ENCODE measurements around the gene AXIN2. TPM values are rescaled to one million over a fixed set of nuclear protein-coding genes. Genes with fewer than 3 reads are reported as not detected.

AXIN2 gene, protein sequence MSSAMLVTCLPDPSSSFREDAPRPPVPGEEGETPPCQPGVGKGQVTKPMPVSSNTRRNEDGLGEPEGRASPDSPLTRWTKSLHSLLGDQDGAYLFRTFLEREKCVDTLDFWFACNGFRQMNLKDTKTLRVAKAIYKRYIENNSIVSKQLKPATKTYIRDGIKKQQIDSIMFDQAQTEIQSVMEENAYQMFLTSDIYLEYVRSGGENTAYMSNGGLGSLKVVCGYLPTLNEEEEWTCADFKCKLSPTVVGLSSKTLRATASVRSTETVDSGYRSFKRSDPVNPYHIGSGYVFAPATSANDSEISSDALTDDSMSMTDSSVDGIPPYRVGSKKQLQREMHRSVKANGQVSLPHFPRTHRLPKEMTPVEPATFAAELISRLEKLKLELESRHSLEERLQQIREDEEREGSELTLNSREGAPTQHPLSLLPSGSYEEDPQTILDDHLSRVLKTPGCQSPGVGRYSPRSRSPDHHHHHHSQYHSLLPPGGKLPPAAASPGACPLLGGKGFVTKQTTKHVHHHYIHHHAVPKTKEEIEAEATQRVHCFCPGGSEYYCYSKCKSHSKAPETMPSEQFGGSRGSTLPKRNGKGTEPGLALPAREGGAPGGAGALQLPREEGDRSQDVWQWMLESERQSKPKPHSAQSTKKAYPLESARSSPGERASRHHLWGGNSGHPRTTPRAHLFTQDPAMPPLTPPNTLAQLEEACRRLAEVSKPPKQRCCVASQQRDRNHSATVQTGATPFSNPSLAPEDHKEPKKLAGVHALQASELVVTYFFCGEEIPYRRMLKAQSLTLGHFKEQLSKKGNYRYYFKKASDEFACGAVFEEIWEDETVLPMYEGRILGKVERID
- total RNA-seq: 1 to 10 TPM; 2.3 to 2.5 TPM

DNA sequence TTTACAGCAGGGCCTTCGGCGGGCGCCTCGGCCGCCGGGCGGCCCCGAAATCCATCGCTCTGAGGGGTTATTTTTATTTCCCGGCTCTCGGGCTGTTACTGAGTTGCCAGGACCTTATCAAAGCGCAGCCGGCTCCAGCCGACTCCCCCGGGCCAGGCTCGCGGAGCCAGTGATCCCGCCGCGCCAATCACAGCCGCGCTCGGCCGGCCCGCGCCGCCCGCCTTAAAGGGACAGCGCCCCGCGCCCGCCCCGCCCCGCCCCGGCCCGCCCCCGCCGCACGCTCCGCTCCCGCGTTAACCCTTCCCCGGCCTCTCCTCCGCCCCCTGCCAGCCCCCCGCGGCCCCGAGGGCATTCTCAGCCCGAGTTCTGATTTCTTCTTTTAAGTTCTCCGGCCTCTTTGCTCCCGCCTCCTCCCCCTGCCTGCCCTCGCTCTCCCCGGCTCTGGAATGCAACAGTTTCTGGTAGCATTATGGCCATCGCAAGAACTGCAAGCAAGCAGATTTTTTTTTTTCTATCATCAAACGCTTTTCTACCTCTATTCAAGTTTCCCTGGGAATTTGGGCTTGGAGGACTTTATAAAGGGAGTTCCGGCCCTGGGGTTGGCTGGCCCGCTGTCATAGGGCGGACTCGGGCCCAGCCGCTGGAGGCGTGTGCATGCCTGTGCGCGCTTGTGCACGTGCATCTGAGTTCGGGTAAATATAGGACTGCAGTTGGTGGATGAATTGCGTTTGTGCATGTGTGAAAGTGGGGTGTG, at the start of gene AXIN2:
Gene AXIN2 (minus strand): TSS at position 197 of the 754 bp plus-strand sequence. CDS start 3,028 bp downstream, outside the sequence.
- CTCF ChIA-PET: no interaction called here
- peak within 1 kb of the TSS; percentile 59 for H3K27ac Mint-ChIP-seq
- DNase-seq: peak; percentile 87
- no peaks in the 10 kb centered on the region for H3K36me3 Mint-ChIP-seq (ENCODE audit: low read depth)
- H3K9me3 Mint-ChIP-seq: no peaks in the 10 kb centered on the region
- peaks cover 2% of the 10 kb centered on the region for H3K27me3 Mint-ChIP-seq (ENCODE audit: low read depth)
- intact Hi-C loops (cut with micrococcal nuclease): loop anchor here (1.0 to 2.0 kb wide), 2 partner anchors 23 to 202 kb away; no protein-coding TSS in a partner anchor
- H3K4me1 Mint-ChIP-seq (ENCODE audit: low read depth): peaks cover 22% of the 10 kb centered on the region
- peak within 1 kb of the TSS; percentile 74 for H3K4me3 Mint-ChIP-seq

DNA sequence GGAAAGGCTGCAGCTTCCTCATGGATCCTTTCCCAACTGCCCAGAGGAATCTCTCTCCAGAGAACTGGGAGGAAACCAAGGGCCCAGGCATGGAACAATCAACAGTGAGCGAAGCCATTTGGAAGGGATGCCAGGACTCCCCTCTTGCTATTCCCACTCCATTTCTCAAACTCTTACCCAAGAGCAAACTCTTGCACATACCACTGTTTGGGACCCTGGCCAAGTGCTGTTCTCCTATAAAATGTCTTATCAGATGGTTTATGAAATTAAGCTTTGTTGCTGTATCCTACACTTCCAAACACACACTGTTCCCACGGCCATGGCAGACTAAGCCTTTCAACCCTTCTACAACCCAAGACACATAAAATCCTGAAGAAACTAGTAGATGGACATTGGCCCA, 48.3 kb upstream of the AXIN2 start:
- CTCF ChIA-PET: no interaction called here
- Mint-ChIP-seq H3K27me3 (ENCODE audit: low read depth) (no peaks in the 10 kb centered on the region), H3K36me3 (ENCODE audit: low read depth) (no peaks in the 10 kb centered on the region), H3K4me1 (ENCODE audit: low read depth) (no peaks in the 10 kb centered on the region), H3K4me3 (no peak overlapping the region), H3K9me3 (no peaks in the 10 kb centered on the region), H3K27ac (no peak overlapping the region)
- no peak for DNase-seq
- intact Hi-C loops (cut with micrococcal nuclease): no loop called here

DNA sequence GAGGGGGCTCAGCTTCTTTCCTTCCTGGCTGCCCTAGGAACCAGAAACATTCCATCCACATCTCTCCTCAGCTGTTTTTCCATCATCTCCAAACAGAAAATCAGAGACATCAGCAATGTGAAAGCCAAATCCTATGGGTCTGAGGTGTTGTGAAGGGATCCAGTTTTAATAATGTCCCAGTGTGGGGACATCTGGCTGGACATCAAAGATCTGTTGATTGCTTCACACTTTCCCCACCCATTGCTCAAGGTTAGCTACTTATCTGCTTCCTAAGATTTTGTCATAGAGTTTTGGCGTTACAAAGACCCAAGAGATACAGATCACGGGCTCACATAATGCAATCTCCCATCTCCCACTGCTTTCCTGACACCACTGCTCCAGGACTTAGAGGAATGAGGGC, 47.8 kb upstream of the AXIN2 start:
- intact Hi-C loops (cut with micrococcal nuclease): no loop called here
- H3K4me3 Mint-ChIP-seq: no peak overlapping the region
- H3K27ac Mint-ChIP-seq: no peak overlapping the region
- no peaks in the 10 kb centered on the region for H3K9me3 Mint-ChIP-seq
- H3K27me3 Mint-ChIP-seq (ENCODE audit: low read depth): no peaks in the 10 kb centered on the region
- CTCF ChIA-PET: no interaction called here
- no peak for DNase-seq
- H3K36me3 Mint-ChIP-seq (ENCODE audit: low read depth): no peaks in the 10 kb centered on the region
- no peaks in the 10 kb centered on the region for H3K4me1 Mint-ChIP-seq (ENCODE audit: low read depth)

DNA sequence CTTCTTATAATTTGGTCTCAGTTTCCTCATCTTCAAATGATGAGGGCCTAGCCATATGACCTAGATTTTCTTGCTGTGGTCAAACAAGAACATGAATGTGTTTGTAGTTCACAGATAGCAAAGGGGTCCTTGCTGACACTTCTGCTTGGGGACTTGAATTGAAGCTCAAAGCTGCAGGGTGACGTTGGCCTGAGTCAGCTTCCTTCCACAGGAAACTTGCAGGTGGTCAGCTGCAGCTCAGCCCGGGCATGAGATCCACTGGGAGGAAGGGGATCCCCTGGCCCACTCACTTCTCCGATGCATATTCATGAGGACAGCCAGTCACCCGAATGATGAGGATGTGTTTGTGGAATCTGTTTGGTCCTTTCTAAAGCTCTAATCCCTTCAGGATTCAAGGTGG, 42.6 kb upstream of the AXIN2 start:
- CTCF ChIA-PET: interaction anchor here (0.6 kb wide), 1 partner anchor 1346 kb away, joined by 3 read pairs; no protein-coding TSS in a partner anchor
- Mint-ChIP-seq H3K27me3 (ENCODE audit: low read depth) (peaks cover 3% of the 10 kb centered on the region), H3K27ac (no peak overlapping the region), H3K9me3 (no peaks in the 10 kb centered on the region), H3K4me3 (no peak overlapping the region), H3K4me1 (ENCODE audit: low read depth) (peaks cover 4% of the 10 kb centered on the region), H3K36me3 (ENCODE audit: low read depth) (no peaks in the 10 kb centered on the region)
- DNase-seq: no peak
- intact Hi-C loops (cut with micrococcal nuclease): no loop called here

DNA sequence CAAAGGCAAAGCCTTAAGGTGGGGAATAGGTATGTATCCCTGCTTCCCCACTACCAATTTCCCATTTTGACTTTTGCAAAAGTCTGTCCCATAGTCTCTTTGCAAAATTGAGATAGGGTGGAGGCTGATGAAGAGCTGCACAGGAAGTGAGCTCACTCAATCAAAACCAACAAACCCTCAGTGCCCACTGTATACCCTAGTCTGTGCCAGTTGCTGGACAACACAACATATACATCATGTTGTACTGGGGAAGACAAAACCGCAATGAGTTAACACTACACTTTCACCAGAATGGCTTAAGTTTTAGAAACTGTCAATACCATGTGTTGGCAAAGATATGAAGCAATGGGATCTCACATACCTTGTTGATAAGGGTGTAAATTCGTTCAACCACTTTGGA, 40.4 kb upstream of the AXIN2 start:
- DNase-seq: no peak
- H3K27ac Mint-ChIP-seq: no peak overlapping the region
- CTCF ChIA-PET: no interaction called here
- H3K36me3 Mint-ChIP-seq (ENCODE audit: low read depth): no peaks in the 10 kb centered on the region
- H3K27me3 Mint-ChIP-seq (ENCODE audit: low read depth): peaks cover 3% of the 10 kb centered on the region
- H3K4me1 Mint-ChIP-seq (ENCODE audit: low read depth): peaks cover 4% of the 10 kb centered on the region
- no peaks in the 10 kb centered on the region for H3K9me3 Mint-ChIP-seq
- intact Hi-C loops (cut with micrococcal nuclease): no loop called here
- H3K4me3 Mint-ChIP-seq: no peak overlapping the region

DNA sequence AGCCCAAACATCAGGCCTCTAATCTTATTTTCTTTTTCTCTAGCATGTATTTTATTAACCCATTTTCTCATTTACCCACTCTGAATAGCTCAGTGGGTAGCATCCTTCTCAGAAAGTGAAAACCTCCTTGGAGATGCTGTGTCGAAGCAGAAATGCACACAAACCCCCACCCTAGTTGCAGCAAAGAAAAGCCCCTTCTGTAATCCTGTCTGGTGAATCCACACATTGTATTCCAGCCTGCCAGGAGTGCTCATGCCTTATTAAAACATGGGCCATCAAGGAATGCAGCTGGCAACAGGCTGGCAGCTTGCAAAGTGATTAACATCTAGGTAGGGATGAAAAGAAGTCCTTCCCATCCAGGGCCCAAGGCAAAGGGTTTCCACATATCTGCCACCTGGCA, 39.7 kb upstream of the AXIN2 start:
- CTCF ChIA-PET: no interaction called here
- H3K36me3 Mint-ChIP-seq (ENCODE audit: low read depth): no peaks in the 10 kb centered on the region
- H3K27me3 Mint-ChIP-seq (ENCODE audit: low read depth): peaks cover 3% of the 10 kb centered on the region
- no peaks in the 10 kb centered on the region for H3K9me3 Mint-ChIP-seq
- no peak overlapping the region for H3K27ac Mint-ChIP-seq
- H3K4me3 Mint-ChIP-seq: no peak overlapping the region
- H3K4me1 Mint-ChIP-seq (ENCODE audit: low read depth): peaks cover 4% of the 10 kb centered on the region
- intact Hi-C loops (cut with micrococcal nuclease): no loop called here
- no peak for DNase-seq

DNA sequence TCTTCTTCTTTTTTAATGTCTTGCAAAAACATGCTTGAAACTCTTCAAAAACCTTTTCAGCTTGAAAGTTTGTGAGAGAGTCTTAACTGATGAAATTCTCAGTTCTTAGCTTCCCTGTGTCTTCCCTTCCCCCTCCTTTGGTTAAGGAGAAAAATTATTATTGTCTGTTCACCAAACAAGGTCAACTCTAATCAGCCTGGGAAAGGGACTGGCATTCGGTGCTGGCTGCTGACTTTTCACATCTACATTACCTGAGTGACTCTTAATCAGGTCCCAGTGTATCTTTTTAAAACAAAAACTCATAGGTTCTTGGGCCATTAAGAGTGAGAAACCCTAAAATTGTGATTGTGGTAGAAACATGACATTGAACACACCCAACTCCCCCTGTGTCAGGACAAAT, 39.1 kb upstream of the AXIN2 start:
- Mint-ChIP-seq H3K4me1 (ENCODE audit: low read depth) (peaks cover 4% of the 10 kb centered on the region), H3K36me3 (ENCODE audit: low read depth) (no peaks in the 10 kb centered on the region)

DNA sequence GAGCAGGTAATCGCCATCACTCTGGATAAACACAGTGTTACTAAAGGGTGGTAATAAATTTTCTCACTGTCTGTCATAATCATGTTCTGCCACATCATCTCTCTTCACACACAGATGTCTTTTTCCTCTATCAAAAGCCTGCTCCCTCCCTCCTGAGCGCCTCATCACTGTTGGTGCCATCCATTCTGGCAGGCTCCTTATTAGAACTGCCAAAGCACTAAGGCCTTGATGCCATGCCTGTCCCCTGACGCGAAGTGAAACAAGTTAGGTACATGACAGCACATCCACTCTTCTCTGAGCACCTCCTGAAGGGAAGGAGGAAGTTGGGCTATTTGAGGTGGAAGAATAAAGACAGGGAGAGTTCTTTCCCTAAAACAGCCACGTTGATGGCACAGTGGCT, 38.2 kb upstream of the AXIN2 start:
- Mint-ChIP-seq H3K27ac (no peak overlapping the region), H3K4me3 (no peak overlapping the region), H3K4me1 (ENCODE audit: low read depth) (peaks cover 13% of the 10 kb centered on the region), H3K9me3 (no peaks in the 10 kb centered on the region), H3K27me3 (ENCODE audit: low read depth) (peaks cover 3% of the 10 kb centered on the region), H3K36me3 (ENCODE audit: low read depth) (no peaks in the 10 kb centered on the region)
- no peak for DNase-seq
- intact Hi-C loops (cut with micrococcal nuclease): no loop called here
- CTCF ChIA-PET: interaction anchor here (0.8 kb wide), 1 partner anchor 305 kb away, joined by 3 read pairs; no protein-coding TSS in a partner anchor

More for the DNA sequence above, 39.1 kb upstream of the AXIN2 start:
- Mint-ChIP-seq H3K27ac (no peak overlapping the region), H3K4me3 (no peak overlapping the region), H3K9me3 (no peaks in the 10 kb centered on the region), H3K27me3 (ENCODE audit: low read depth) (peaks cover 3% of the 10 kb centered on the region)
- CTCF ChIA-PET: no interaction called here
- intact Hi-C loops (cut with micrococcal nuclease): no loop called here
- no peak for DNase-seq

DNA sequence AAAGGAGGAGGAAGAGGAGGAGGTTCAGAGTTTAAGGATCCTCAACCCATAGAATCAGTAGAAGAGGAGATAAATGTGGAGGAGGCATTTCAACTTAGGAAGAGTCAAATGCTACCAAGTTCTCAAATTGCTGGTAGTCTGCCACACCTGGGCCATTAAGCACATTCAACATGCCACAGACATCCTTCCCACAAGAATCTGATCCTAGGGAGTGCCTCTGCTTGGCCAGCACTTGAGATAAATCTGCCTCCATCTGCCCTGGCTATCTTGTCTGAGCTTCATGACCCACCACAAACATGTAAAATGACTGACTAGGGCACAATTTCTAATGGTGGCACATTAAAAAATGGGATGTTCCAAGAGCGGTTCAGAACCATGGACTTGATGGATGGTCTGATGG, 37.3 kb upstream of the AXIN2 start:
- CTCF ChIA-PET: no interaction called here
- Mint-ChIP-seq H3K4me3 (no peak overlapping the region), H3K4me1 (ENCODE audit: low read depth) (peaks cover 20% of the 10 kb centered on the region), H3K9me3 (no peaks in the 10 kb centered on the region), H3K36me3 (ENCODE audit: low read depth) (no peaks in the 10 kb centered on the region), H3K27ac (no peak overlapping the region), H3K27me3 (ENCODE audit: low read depth) (peaks cover 3% of the 10 kb centered on the region)
- intact Hi-C loops (cut with micrococcal nuclease): no loop called here
- DNase-seq: no peak

DNA sequence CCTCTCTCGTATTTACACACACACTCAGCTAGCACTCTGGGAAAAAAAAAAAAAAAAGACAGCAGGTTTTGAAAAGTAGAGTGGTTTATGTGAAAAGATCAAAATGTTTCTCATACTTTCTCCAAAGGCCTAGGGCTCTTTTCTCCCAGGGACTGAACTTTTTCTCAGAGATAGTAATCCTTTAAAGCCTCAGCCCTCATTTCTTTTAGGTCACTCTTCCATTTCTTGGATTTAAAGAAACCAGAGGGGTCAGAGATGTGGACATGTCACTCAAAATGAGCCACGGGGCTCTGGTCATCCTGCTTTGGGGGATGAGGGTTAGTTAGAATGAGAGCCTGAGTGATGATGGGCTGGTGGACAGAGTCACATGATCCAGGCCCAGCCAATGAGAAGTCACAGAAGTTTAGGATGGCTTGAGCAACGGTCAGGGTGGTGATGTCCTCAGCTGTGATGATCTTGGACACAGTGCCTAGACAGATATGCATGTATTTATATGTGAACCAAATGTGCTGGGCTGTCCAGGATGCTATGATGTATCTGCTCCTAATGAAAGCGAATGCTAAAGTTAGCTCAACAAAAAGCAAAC, 33.7 kb upstream of the AXIN2 start:
- peaks cover 27% of the 10 kb centered on the region for H3K4me1 Mint-ChIP-seq (ENCODE audit: low read depth)
- H3K27me3 Mint-ChIP-seq (ENCODE audit: low read depth): no peaks in the 10 kb centered on the region
- H3K36me3 Mint-ChIP-seq (ENCODE audit: low read depth): no peaks in the 10 kb centered on the region
- H3K9me3 Mint-ChIP-seq: no peaks in the 10 kb centered on the region
- CTCF ChIA-PET: interaction anchor here (0.6 to 1.4 kb wide), 4 partner anchors 8 to 119 kb away, joined by 3 to 5 read pairs (median 3); no protein-coding TSS in a partner anchor
- H3K4me3 Mint-ChIP-seq: no peak overlapping the region
- DNase-seq: no peak
- peak overlapping the region; percentile 63 for H3K27ac Mint-ChIP-seq
- intact Hi-C loops (cut with micrococcal nuclease): no loop called here

DNA sequence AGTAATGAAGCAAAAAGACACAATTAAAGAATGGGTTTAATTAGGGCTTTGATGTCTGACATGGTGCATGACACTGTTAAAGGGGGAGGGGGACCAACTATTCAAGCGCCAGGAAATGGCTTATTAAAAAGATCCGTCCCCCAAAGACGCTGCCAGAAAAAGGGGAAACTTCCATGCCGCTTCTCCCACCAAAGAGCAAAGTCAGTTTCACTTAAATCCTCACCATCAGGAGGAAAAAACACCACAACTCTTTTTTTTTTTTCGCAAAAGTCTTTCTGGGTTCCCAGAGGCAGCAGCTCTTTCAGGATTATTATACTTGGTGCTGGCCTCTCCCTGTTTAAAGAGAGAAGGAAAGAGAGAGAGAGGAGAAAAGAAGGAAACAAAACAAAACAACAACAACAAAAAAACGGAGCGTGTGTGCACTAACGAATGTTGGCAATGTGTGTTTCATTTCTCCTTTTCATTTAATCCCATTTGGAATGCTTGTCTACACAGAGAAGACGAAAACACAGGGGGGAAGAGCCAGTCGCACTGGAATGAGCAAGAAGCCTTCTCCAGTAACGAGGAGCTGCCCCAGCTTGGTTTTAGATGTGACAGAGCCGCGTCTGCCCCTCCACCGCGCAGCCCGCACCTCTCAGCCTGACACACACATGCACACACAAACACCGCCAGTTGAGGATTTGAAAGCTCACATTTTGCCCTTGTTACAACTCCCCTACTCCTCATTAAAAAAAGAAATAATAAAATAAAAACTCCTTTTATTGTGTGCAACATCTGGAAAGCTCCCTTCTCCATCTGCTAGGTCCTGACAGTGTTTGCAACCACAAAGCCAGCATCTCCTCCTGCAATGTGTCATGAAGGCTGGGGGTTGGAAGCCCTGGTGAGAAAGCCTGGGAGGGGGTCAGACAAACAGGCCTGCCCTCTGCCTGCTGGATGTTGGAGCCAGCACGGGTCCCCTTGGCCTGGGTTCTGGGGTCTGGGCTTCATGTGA, 32.7 kb upstream of the AXIN2 start:
- no peaks in the 10 kb centered on the region for H3K9me3 Mint-ChIP-seq
- CTCF ChIA-PET: interaction anchor here (0.8 to 1.4 kb wide), 3 partner anchors 35 to 97 kb away, joined by 3 read pairs; no protein-coding TSS in a partner anchor
- intact Hi-C loops (cut with micrococcal nuclease): loop anchor here (1.0 kb wide), 1 partner anchor 10 kb away; no protein-coding TSS in a partner anchor
- H3K27me3 Mint-ChIP-seq (ENCODE audit: low read depth): no peaks in the 10 kb centered on the region
- H3K27ac Mint-ChIP-seq: peak overlapping the region; percentile 8
- peak; percentile 51 for DNase-seq
- peaks cover 27% of the 10 kb centered on the region for H3K4me1 Mint-ChIP-seq (ENCODE audit: low read depth)
- peak overlapping the region; percentile 71 for H3K4me3 Mint-ChIP-seq
- H3K36me3 Mint-ChIP-seq (ENCODE audit: low read depth): no peaks in the 10 kb centered on the region
